ENCODE measurements around the gene SNAPC3. TPM values are rescaled to one million over a fixed set of nuclear protein-coding genes. Genes with fewer than 3 reads are reported as not detected.
"Not testable (repeated sequence)": the region's sequence is repeated elsewhere in the genome, so short reads cannot be mapped to it uniquely, and the experiment has no call there.

The SNAPC3 gene
- total RNA-seq, 1 experiment from 2014 or later: 37.5 TPM

- peaks cover 68% of the 10 kb centered on the region for H3K36me3 ChIP-seq
- DNase-seq; H3K4me1 ChIP-seq; H3K9me3 ChIP-seq (replicated peaks); H3K27me3 ChIP-seq; H3K4me3 ChIP-seq; H3K27ac ChIP-seq: not testable (repeated sequence)
These were observed 19.6 kb downstream of the SNAPC3 start for GRCh38 chr9:15442264-15442663.

GRCh38 chr9:15444141-15444540 lies 21.5 kb downstream of the SNAPC3 start:
- Histone ChIP-seq H3K4me3 (no peak overlapping the region), H3K27me3 (no peaks in the 10 kb centered on the region), H3K27ac (no peak overlapping the region), H3K36me3 (peaks cover 62% of the 10 kb centered on the region), H3K4me1 (no peaks in the 10 kb centered on the region), H3K9me3 (replicated peaks) (no peaks in the 10 kb centered on the region)
- no peak for DNase-seq

- Histone ChIP-seq H3K9me3 (replicated peaks) (no peaks in the 10 kb centered on the region), H3K4me1 (no peaks in the 10 kb centered on the region), H3K27ac (no peak overlapping the region), H3K36me3 (peaks cover 54% of the 10 kb centered on the region), H3K27me3 (no peaks in the 10 kb centered on the region), H3K4me3 (no peak overlapping the region)
- DNase-seq: no peak
These were observed 31.3 kb downstream of the SNAPC3 start for GRCh38 chr9:15453956-15454355.

DNA sequence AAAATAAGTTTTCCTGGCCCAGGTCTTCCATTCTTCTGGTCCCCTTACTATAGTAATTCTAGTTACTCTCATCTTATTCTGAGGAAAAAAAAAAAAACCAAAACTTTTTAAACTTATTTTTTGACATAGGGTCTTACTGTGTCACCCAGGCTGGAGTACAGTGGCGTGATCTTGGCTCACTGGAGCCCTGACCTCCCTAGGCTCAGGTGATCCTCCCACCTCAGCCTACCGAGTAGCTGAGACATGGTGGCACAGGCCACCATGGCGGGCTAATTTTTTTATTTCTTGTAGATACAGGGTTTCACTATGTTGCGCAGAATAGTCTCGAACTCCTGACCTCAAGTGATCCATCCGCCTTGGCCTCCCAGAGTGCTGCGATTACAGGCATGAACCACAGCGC lies 38.4 kb downstream of the SNAPC3 start:
- no peak for DNase-seq
- H3K4me3 ChIP-seq: no peak overlapping the region
- H3K36me3 ChIP-seq: peaks cover 69% of the 10 kb centered on the region
- no peak overlapping the region for H3K27ac ChIP-seq
- H3K9me3 ChIP-seq (replicated peaks): no peaks in the 10 kb centered on the region
- H3K27me3 ChIP-seq: no peaks in the 10 kb centered on the region
- H3K4me1 ChIP-seq: no peaks in the 10 kb centered on the region

GRCh38 chr9:15461601-15462000 lies 38.9 kb downstream of the SNAPC3 start:
- Histone ChIP-seq H3K36me3 (peaks cover 74% of the 10 kb centered on the region), H3K4me1 (no peaks in the 10 kb centered on the region), H3K27me3 (no peaks in the 10 kb centered on the region), H3K27ac (no peak overlapping the region), H3K4me3 (no peak overlapping the region), H3K9me3 (replicated peaks) (no peaks in the 10 kb centered on the region)
- DNase-seq: no peak

- H3K9me3 ChIP-seq (replicated peaks): no peaks in the 10 kb centered on the region
- H3K36me3 ChIP-seq: peaks cover 86% of the 10 kb centered on the region
- H3K27me3 ChIP-seq: no peaks in the 10 kb centered on the region
- peaks cover 18% of the 10 kb centered on the region for H3K4me1 ChIP-seq
- DNase-seq: peak in 1 of 2 experiments; percentile 7
- no peak overlapping the region for H3K4me3 ChIP-seq
- no peak overlapping the region for H3K27ac ChIP-seq
These were observed 45.5 kb downstream of the SNAPC3 start for GRCh38 chr9:15468145-15468544.

DNA sequence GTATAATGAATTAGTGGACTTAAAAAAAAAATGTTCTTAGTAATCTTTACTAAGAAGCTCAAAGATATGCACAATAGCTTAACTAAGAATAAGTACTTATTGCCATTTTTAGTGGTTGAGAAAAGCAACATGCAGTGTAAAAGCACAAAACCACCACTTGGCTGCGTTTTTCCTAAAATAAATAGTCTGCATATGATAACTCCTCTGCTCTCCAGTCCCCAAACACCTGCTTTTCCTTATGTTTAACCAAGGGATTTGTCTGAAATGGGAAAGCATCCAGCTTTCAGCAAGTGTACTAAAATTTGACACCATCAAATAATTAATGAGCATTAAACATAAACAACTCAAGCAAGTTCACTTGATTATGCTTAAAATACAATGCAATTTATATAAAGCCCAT lies 46.7 kb downstream of the SNAPC3 start:
- Histone ChIP-seq H3K36me3 (peaks cover 86% of the 10 kb centered on the region), H3K4me1 (peaks cover 18% of the 10 kb centered on the region), H3K9me3 (replicated peaks) (no peaks in the 10 kb centered on the region), H3K4me3 (no peak overlapping the region), H3K27me3 (no peaks in the 10 kb centered on the region), H3K27ac (no peak overlapping the region)
- DNase-seq: peak in 1 of 2 experiments; percentile 39

GRCh38 chr9:15469862-15470261 lies 47.2 kb downstream of the SNAPC3 start:
- H3K4me3 ChIP-seq: no peak overlapping the region
- no peak overlapping the region for H3K27ac ChIP-seq
- no peaks in the 10 kb centered on the region for H3K9me3 ChIP-seq (replicated peaks)
- DNase-seq: no peak
- peaks cover 18% of the 10 kb centered on the region for H3K4me1 ChIP-seq
- peaks cover 85% of the 10 kb centered on the region for H3K36me3 ChIP-seq
- no peaks in the 10 kb centered on the region for H3K27me3 ChIP-seq

GRCh38 chr9:15475923-15476536 lies 53.4 kb downstream of the SNAPC3 start:
- Histone ChIP-seq H3K27me3 (no peaks in the 10 kb centered on the region), H3K9me3 (replicated peaks) (no peaks in the 10 kb centered on the region), H3K4me3 (no peak overlapping the region), H3K36me3 (peaks cover 77% of the 10 kb centered on the region), H3K27ac (no peak overlapping the region), H3K4me1 (no peaks in the 10 kb centered on the region)
- no peak for DNase-seq

DNA sequence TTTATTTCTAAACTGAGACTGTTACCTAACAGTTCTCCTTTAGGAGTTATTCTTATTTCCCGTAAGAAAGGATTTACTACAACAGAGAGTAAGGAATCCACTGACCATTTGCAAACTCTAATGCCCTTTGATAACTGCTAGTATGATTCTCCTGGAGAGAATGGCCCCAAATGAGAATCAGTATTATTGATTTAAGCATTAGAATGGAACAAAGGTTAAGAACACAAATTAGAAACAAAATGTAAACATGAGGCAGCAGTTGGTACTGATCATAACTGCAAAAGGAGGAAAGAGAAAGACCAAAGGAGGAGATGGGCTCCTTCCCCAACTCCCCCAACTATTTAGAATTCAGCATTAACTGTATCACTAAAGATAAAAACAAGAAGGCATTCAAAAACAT lies 57.4 kb downstream of the SNAPC3 start:
- no peak overlapping the region for H3K27ac ChIP-seq
- H3K36me3 ChIP-seq: peaks cover 53% of the 10 kb centered on the region
- H3K4me3 ChIP-seq: no peak overlapping the region
- H3K27me3 ChIP-seq: no peaks in the 10 kb centered on the region
- H3K9me3 ChIP-seq (replicated peaks): no peaks in the 10 kb centered on the region
- no peak for DNase-seq
- H3K4me1 ChIP-seq: peaks cover 8% of the 10 kb centered on the region

- Histone ChIP-seq H3K27me3 (no peaks in the 10 kb centered on the region), H3K9me3 (replicated peaks) (no peaks in the 10 kb centered on the region), H3K27ac (no peak overlapping the region), H3K4me1 (peaks cover 8% of the 10 kb centered on the region), H3K4me3 (no peak overlapping the region), H3K36me3 (peaks cover 50% of the 10 kb centered on the region)
- peak; percentile 30 to 59 for DNase-seq
These were observed 59.5 kb downstream of the SNAPC3 start for GRCh38 chr9:15482146-15482545.

DNA sequence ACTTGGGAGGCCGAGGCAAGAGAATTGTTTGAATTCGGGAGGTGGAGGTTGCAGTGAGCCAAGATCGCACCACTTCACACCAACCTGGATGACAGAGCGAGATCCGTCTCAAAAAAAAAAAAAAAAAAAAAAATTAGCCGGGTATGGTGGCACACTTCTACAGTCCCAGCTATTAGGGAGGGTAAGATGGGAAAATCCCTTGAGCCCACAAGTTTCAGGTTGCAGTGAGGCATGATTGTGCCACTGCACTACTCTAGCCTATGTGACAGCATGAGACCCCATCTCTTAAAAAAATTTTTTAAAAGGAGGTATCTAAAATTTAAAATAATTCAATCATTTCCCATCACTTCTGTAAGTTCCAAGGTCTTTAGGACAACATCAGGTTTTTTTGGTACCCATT lies 62.1 kb downstream of the SNAPC3 start:
- Histone ChIP-seq H3K4me3 (no peak overlapping the region), H3K9me3 (replicated peaks) (no peaks in the 10 kb centered on the region), H3K4me1 (peaks cover 8% of the 10 kb centered on the region), H3K27me3 (no peaks in the 10 kb centered on the region), H3K27ac (no peak overlapping the region), H3K36me3 (peaks cover 39% of the 10 kb centered on the region)
- no peak for DNase-seq

DNA sequence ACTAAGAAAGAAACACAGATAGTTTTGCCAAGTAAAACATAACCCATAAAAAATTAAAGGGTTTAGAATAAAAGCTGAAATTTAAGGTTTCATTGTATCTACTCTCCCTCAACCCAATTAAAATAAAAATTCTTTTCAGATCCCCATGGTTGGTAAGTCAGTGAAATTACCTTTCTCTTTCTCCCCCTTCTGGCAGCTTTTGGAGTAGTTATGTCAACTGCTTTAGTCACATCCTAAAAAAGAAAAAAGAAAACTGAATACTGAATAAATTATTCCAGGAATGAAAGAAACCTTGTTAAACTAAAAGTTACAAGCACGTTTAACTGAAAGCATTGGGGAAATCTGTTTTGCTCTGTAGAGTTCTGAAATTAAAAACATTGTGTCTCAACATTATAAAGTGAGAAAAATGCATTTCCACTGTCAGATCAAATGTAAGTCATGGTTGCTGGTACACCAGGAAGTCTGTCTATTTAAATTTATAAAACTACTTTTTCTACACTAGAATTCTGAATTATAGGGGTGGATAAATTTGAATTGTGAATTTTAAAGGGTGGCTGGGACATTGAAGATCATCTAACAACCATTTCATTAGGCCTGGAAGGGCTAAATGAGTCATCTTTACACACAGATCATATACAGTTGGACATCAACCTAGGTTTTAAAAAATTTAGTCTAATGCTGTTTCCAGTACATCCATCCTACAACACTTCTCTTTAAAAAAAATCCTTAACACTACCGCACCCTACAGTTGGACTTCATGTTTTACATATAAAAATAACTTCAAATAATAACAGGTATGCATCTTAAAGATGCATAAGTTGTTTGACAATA lies 63.4 kb downstream of the SNAPC3 start:
- Histone ChIP-seq H3K9me3 (replicated peaks) (no peaks in the 10 kb centered on the region), H3K27me3 (no peaks in the 10 kb centered on the region), H3K36me3 (peaks cover 38% of the 10 kb centered on the region), H3K4me3 (no peak overlapping the region), H3K27ac (no peak overlapping the region), H3K4me1 (peaks cover 8% of the 10 kb centered on the region)
- DNase-seq: peak in 1 of 2 experiments; percentile 21

GRCh38 chr9:15491950-15492349 lies 69.3 kb downstream of the SNAPC3 start:
- Histone ChIP-seq H3K9me3 (replicated peaks) (no peaks in the 10 kb centered on the region; the same call in 1 of the 2 replicates), H3K4me1 (no peaks in the 10 kb centered on the region), H3K36me3 (peaks cover 59% of the 10 kb centered on the region), H3K4me3 (no peak overlapping the region), H3K27ac (no peak overlapping the region), H3K27me3 (no peaks in the 10 kb centered on the region)
- no peak for DNase-seq

DNA sequence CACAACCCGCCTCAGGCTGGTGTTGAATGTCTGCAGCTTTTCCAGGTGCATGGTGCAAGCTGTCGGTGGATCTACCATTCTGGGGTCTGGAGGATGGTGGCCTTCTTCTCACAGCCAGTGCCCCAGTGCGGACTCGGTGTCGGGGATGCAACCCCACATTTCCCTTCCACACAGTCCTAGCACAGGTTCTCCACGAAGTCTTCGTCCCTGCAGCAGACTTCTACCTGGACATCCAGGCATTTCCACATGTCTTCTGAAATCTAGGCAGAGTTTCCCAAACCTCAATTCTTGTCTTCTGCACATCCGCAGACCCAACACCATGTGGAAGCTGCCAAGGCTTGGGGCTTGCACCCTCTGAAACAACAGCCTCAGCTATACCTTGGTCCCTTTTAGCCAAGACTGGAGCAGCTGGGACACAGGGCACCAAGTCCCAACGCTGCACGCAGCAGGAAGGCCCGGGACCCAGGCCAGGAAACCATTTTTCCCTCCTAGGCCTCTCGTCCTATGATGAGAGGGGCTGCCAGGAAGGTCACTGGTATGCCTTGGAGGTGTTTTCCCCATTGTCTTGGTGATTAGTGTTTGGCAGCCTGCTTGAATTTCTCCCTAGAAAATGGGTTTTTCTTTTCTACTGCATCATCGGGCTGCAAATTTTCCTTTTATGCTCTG lies 69.9 kb downstream of the SNAPC3 start:
- no peak overlapping the region for H3K27ac ChIP-seq
- peaks cover 59% of the 10 kb centered on the region for H3K36me3 ChIP-seq
- no peaks in the 10 kb centered on the region; the same call in 1 of the 2 replicates for H3K9me3 ChIP-seq (replicated peaks)
- H3K4me1 ChIP-seq: no peaks in the 10 kb centered on the region
- DNase-seq: no peak
- H3K27me3 ChIP-seq: no peaks in the 10 kb centered on the region
- H3K4me3 ChIP-seq: no peak overlapping the region

Measured in SJCRH30 (cell line).